GM20000 (cell line): ENCODE measurements around the gene DYNC2H1.

Source experiments
- DNase-seq: peaks from one replicate; pipeline ENCODE4 v3.0.0; 2012; ENCODE audit warnings: low spot score
- TF ChIP-seq, protein P1 (sequence below): IDR thresholded peaks from 2 replicates; pipeline ENCODE4 v1.5.1; 2012; ENCODE audit warnings: mild to moderate bottlenecking, control low read depth; ENCODE audit errors: extremely low read depth, missing control alignments

DYNC2H1 gene

DNA sequence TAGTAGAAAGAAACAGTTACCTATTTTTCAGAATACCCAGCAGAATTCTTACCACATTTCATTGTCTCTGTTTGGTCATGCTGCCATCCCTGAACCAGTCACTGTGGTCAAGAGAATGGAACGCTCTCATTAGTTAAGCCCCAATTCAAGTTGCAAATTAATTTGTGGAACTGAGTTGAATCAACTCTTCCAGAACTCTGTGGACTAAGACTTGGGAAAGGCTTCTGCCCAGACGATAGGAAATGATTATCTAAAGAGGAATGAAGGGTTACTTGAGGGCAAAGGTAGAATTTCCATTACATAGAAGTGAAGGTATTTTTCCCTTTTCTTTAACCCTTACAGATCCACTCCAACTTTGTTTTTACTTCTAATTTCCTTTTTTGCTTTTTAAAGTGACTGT, 286.4 kb downstream of the DYNC2H1 start:
- TF ChIP-seq, protein P1, sequence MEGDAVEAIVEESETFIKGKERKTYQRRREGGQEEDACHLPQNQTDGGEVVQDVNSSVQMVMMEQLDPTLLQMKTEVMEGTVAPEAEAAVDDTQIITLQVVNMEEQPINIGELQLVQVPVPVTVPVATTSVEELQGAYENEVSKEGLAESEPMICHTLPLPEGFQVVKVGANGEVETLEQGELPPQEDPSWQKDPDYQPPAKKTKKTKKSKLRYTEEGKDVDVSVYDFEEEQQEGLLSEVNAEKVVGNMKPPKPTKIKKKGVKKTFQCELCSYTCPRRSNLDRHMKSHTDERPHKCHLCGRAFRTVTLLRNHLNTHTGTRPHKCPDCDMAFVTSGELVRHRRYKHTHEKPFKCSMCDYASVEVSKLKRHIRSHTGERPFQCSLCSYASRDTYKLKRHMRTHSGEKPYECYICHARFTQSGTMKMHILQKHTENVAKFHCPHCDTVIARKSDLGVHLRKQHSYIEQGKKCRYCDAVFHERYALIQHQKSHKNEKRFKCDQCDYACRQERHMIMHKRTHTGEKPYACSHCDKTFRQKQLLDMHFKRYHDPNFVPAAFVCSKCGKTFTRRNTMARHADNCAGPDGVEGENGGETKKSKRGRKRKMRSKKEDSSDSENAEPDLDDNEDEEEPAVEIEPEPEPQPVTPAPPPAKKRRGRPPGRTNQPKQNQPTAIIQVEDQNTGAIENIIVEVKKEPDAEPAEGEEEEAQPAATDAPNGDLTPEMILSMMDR = no peak
- no peak for DNase-seq

DNA sequence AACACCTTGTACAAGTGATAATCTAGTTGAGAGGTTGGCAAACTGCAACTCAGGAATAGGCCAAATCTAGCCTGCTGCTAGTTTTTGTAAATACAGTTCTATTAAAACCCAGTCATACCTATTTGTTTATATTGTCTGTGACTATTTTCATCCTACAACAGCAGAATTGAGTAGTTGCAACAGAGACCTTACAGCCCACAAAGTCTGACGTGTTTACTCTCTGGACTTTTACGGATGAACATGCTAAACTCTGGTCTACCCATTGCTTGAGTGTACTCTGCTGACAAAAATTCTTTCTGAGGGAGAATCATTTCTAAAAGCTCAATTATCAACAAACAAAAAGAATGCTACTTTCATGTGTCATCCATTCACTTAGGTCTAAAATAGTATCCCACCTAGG, 287.0 kb downstream of the DYNC2H1 start:
- no peak for DNase-seq
- TF ChIP-seq, protein P1 = no peak

DNA sequence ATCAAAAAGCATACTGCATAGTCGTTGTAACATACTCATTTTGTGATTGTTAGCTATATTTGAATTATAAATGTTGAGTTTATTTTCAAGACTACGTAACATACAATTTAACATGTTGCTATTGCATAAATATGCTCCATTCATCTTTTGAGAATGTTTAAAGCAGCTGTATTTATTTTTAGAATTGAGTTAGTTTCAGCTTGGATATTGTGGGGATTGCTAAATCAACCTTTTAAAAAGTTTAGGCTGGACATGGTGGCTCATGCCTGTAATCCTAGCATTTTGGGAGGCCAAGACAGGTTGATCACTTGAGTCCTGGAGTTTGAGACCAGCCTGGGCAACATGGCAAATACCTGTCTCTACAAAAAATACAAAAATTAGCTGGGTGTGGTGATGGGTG, 288.1 kb downstream of the DYNC2H1 start:
- DNase-seq = no peak

GRCh38 chr11:103398829-103399228, 289.6 kb downstream of the DYNC2H1 start:
- TF ChIP-seq, protein P1 = no peak
- DNase-seq = no peak

More for the DNA sequence above, 288.1 kb downstream of the DYNC2H1 start:
- TF ChIP-seq, protein P1 = no peak

GRCh38 chr11:103406357-103406756, 297.1 kb downstream of the DYNC2H1 start:
- DNase-seq = no peak

DNA sequence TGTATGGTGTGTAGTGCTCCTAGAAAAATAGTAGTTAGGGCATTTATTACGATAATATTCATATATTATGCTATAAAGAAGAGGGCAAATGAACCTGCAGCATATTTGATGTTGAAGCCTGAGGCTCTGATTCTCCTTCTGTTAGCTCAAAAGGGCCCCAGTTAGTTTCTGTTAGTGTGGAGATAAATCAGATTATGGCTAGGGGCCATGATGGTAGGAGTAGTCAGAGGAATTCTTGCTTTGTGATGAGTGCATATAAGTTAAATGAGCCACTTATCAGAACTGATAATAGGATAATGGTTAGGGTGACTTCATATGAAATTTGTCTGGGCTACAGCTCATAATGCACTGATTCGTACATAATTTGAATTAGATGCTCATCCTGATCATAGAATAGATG, 298.4 kb downstream of the DYNC2H1 start:
- TF ChIP-seq, protein P1 = no peak

More at GRCh38 chr11:103406357-103406756, 297.1 kb downstream of the DYNC2H1 start:
- TF ChIP-seq, protein P1 = no peak

GRCh38 chr11:103413266-103413888, 304.2 kb downstream of the DYNC2H1 start:
- DNase-seq = no peak
- TF ChIP-seq, protein P1 = no peak

More for the DNA sequence above, 298.4 kb downstream of the DYNC2H1 start:
- DNase-seq = no peak
